ENCODE results near the gene STK33.

DNA sequence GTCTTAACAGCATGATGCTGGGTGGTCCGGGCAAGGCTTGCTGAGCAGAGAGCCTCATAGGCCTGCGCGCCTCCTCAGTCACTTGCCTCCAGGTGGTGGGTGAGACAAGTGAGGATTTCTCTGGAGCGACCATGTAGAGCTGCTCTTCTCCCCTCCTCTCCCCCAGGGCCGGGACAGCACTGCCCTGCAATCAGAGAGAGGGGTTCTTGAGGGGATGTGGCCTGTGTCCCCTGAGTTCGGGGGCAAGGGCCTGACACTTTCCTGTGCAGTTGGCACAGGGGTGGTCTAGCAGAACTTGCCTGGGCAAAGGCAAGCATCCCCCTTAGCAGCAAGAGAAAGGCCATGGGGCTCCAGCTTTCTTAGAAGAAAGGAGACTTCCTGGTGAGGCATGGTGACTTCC lies 234.5 kb downstream of the STK33 start:
- TF ChIP-seq CTCF (conservative IDR thresholded peaks at IDR 0.05 in 1 of 2, IDR thresholded peaks at IDR 0.05 in 1 of 2; ENCODE audit: low read depth in 1 of 2, low read length in 2 of 2), result no peak
- no peak for TF ChIP-seq EZH2 (IDR thresholded peaks at IDR 0.05; ENCODE audit: low read length, missing control alignments)
